ENCODE measurements around the gene DDX17. TPM values are rescaled to one million over a fixed set of nuclear protein-coding genes. Genes with fewer than 3 reads are reported as not detected.

DDX17 gene
- polyA plus RNA-seq, 1 donor from 2014 or later = 996 TPM

DNA sequence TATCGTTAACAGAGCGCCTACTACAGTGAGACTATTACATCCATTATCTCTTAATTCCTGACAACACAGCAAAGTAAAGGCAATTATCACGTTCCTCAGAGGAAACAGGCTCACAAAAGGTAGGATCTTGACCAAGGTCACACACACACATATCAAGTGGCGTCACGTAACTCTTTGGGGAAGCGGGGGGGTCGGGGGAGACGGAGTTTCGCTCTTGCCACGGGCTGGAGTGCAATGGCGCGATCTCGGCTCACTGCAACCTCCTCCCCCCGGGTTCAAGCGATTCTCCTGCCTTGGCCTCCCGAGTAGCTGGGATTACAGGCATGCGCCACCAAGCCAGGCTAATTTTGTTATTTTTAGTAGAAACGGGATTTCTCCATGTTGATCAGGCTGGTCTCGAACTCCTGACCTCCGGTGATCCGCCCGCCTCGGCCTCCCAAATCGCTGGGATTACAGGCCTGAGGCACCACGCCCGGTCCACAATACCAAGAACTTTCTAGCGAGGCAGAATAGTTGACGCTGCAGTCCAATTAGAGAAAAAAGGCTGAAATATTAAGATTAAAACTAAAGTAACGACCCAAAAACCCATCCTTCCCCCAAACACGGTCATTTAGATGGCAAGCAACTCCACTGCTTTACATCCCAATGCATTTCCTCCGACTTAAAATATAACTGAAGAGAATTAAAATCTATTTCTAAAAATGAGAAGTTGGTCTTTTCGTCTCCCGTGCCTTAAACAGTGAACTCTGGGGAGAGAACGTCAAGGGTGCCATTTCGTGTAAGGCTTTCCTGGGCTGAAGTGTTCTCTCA is 1.2 kb downstream of the DDX17 start:
- TF ChIP-seq MXI1 (conservative IDR thresholded peaks at IDR 0.05; ENCODE audit: poor library complexity, severe bottlenecking) (peak; percentile 33), EP300 (conservative IDR thresholded peaks at IDR 0.05; ENCODE audit: poor library complexity, severe bottlenecking) (no peak)
- no peak overlapping the region for H2AFZ ChIP-seq (ENCODE audit: low read depth, low read length)
- peaks cover 37% of the 10 kb centered on the region for H4K20me1 ChIP-seq (ENCODE audit: insufficient read depth)

DNA sequence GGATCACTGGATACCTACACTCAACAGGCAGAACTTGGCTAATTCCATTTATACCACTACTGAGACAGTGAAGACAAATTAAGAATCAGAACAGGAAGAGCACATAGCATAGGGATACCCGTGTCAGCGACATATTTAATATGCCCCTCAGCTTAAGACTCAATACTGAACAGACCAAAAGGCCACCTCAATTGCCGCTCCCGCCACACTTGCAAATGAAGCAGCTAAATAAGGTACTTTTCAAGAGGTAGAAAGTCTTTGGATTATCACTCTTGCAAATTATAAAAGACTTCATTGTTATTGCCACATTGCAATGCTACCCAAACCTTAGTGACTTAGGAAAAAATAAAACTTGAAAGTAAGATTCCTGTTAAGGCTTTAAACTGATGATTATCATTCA is 3.1 kb downstream of the DDX17 start:
- peak overlapping the region; percentile 1 for H3K9ac ChIP-seq (ENCODE audit: low read length)
- no peaks in the 10 kb centered on the region for H3K9me3 ChIP-seq (ENCODE audit: low read length)
- H3K4me3 ChIP-seq (ENCODE audit: low read length) = peak overlapping the region; percentile 91
- H2AFZ ChIP-seq (ENCODE audit: low read depth, low read length) = no peak overlapping the region
- H3F3A ChIP-seq (ENCODE audit: insufficient read depth, low read length, poor library complexity, severe bottlenecking) = peaks cover 7% of the 10 kb centered on the region
- H3K27ac ChIP-seq (ENCODE audit: low read length) = no peak overlapping the region
- no peaks in the 10 kb centered on the region for H3K36me3 ChIP-seq (ENCODE audit: insufficient read depth, low read length)
- peaks cover 71% of the 10 kb centered on the region for H3K79me2 ChIP-seq (replicated peaks; ENCODE audit: insufficient read depth, low read length)
- H3K4me2 ChIP-seq (ENCODE audit: low read length) = peak overlapping the region; percentile 98
- no peaks in the 10 kb centered on the region for H3K27me3 ChIP-seq (ENCODE audit: insufficient read depth, low read depth, low read length)
- no peaks in the 10 kb centered on the region for H3K9me2 ChIP-seq (ENCODE audit: insufficient read depth, low read length)
- TF ChIP-seq, protein P1, sequence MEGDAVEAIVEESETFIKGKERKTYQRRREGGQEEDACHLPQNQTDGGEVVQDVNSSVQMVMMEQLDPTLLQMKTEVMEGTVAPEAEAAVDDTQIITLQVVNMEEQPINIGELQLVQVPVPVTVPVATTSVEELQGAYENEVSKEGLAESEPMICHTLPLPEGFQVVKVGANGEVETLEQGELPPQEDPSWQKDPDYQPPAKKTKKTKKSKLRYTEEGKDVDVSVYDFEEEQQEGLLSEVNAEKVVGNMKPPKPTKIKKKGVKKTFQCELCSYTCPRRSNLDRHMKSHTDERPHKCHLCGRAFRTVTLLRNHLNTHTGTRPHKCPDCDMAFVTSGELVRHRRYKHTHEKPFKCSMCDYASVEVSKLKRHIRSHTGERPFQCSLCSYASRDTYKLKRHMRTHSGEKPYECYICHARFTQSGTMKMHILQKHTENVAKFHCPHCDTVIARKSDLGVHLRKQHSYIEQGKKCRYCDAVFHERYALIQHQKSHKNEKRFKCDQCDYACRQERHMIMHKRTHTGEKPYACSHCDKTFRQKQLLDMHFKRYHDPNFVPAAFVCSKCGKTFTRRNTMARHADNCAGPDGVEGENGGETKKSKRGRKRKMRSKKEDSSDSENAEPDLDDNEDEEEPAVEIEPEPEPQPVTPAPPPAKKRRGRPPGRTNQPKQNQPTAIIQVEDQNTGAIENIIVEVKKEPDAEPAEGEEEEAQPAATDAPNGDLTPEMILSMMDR (IDR thresholded peaks at IDR 0.05; ENCODE audit: poor library complexity, severe bottlenecking) = no peak
- no peak for TF ChIP-seq EP300 (conservative IDR thresholded peaks at IDR 0.05; ENCODE audit: poor library complexity, severe bottlenecking)
- no peak for TF ChIP-seq REST (IDR thresholded peaks at IDR 0.05; ENCODE audit: borderline replicate concordance)
- TF ChIP-seq POLR2AphosphoS5 (IDR thresholded peaks at IDR 0.05) = no peak
- no peak for TF ChIP-seq SMC3 (conservative IDR thresholded peaks at IDR 0.05; ENCODE audit: poor library complexity)
- no peak for TF ChIP-seq MXI1 (conservative IDR thresholded peaks at IDR 0.05; ENCODE audit: poor library complexity, severe bottlenecking)
- TF ChIP-seq RAD21 (conservative IDR thresholded peaks at IDR 0.05) = no peak
- TF ChIP-seq TAF1 (IDR thresholded peaks at IDR 0.05; ENCODE audit: low read depth) = no peak
- TF ChIP-seq EZH2 (IDR thresholded peaks at IDR 0.05; ENCODE audit: borderline replicate concordance, insufficient read depth, low read length, poor library complexity, severe bottlenecking) = no peak
- H4K20me1 ChIP-seq (ENCODE audit: insufficient read depth) = peaks cover 37% of the 10 kb centered on the region

More for the DNA sequence above, 1.2 kb downstream of the DDX17 start:
- Histone ChIP-seq H3K4me3 (ENCODE audit: low read length) (peak overlapping the region; percentile 91), H3K9ac (ENCODE audit: low read length) (peak overlapping the region; percentile 100), H3K27me3 (ENCODE audit: insufficient read depth, low read depth, low read length) (no peaks in the 10 kb centered on the region), H3K27ac (ENCODE audit: low read length) (peak overlapping the region; percentile 99), H3K9me3 (ENCODE audit: low read length) (no peaks in the 10 kb centered on the region), H3K79me2 (replicated peaks; ENCODE audit: insufficient read depth, low read length) (peaks cover 54% of the 10 kb centered on the region), H3K36me3 (ENCODE audit: insufficient read depth, low read length) (no peaks in the 10 kb centered on the region), H3K4me2 (ENCODE audit: low read length) (peak overlapping the region; percentile 98), H3K9me2 (ENCODE audit: insufficient read depth, low read length) (no peaks in the 10 kb centered on the region), H3F3A (ENCODE audit: insufficient read depth, low read length, poor library complexity, severe bottlenecking) (peaks cover 7% of the 10 kb centered on the region)

Measured in neural cell (in vitro differentiated cells).